ENCODE data around the gene PTP4A1. TPM values are rescaled to one million over a fixed set of nuclear protein-coding genes. Genes with fewer than 3 reads are reported as not detected.

Gene PTP4A1
- total and polyA plus RNA-seq, 2 donors (not counting 1 experiment from before 2014, with no cell fraction given), result 48.1 to 64.5 TPM

GRCh38 chr6:63565058-63565726, 7.1 kb upstream of the PTP4A1 start:
- H3K4me2 ChIP-seq (ENCODE audit: extremely low read depth, insufficient read depth, low read length), result no peak overlapping the region
- H2AFZ ChIP-seq (ENCODE audit: low read length), result no peak overlapping the region
- no peaks in the 10 kb centered on the region for H4K20me1 ChIP-seq (ENCODE audit: control insufficient read depth, extremely low read depth, insufficient read depth, low read length)
- no peaks in the 10 kb centered on the region for H3K79me2 ChIP-seq (ENCODE audit: control insufficient read depth, insufficient read depth, low read length)
- TF ChIP-seq EZH2 (IDR thresholded peaks at IDR 0.05; ENCODE audit: low read length, missing control alignments), result no peak
- no peak overlapping the region for H3K9ac ChIP-seq (ENCODE audit: insufficient read depth, low read length)
- H3K36me3 ChIP-seq (ENCODE audit: control insufficient read depth, insufficient read depth, low read length), result no peaks in the 10 kb centered on the region
- no peaks in the 10 kb centered on the region for H3K4me1 ChIP-seq (ENCODE audit: control insufficient read depth, extremely low read depth, insufficient read depth, low read length)
- H3K4me3 ChIP-seq (replicated peaks in 1 of 4; ENCODE audit: control extremely low read depth in 1 of 4, insufficient read depth in 1 of 4, low read depth in 3 of 4, low read length in 4 of 4), result no peak overlapping the region
- H3K27me3 ChIP-seq (ENCODE audit: control insufficient read depth, insufficient read depth, low read length), result no peaks in the 10 kb centered on the region
- DNase-seq (ENCODE audit: low read depth in 2 of 2), result no peak
- no peaks in the 10 kb centered on the region for H3K9me3 ChIP-seq (ENCODE audit: control insufficient read depth, insufficient read depth, low read depth, low read length)
- no peak overlapping the region for H3K27ac ChIP-seq (ENCODE audit: insufficient read depth, low read length)

GRCh38 chr6:63565727-63566596, 6.3 kb upstream of the PTP4A1 start:
- Histone ChIP-seq H3K36me3 (ENCODE audit: control insufficient read depth, insufficient read depth, low read length) (no peaks in the 10 kb centered on the region), H2AFZ (ENCODE audit: low read length) (no peak overlapping the region), H3K79me2 (ENCODE audit: control insufficient read depth, insufficient read depth, low read length) (no peaks in the 10 kb centered on the region), H4K20me1 (ENCODE audit: control insufficient read depth, extremely low read depth, insufficient read depth, low read length) (no peaks in the 10 kb centered on the region), H3K27me3 (ENCODE audit: control insufficient read depth, insufficient read depth, low read length) (no peaks in the 10 kb centered on the region), H3K4me2 (ENCODE audit: extremely low read depth, insufficient read depth, low read length) (no peak overlapping the region), H3K27ac (ENCODE audit: insufficient read depth, low read length) (no peak overlapping the region), H3K4me3 (replicated peaks in 1 of 4; ENCODE audit: control extremely low read depth in 1 of 4, insufficient read depth in 1 of 4, low read depth in 3 of 4, low read length in 4 of 4) (no peak overlapping the region), H3K4me1 (ENCODE audit: control insufficient read depth, extremely low read depth, insufficient read depth, low read length) (no peaks in the 10 kb centered on the region), H3K9me3 (ENCODE audit: control insufficient read depth, insufficient read depth, low read depth, low read length) (no peaks in the 10 kb centered on the region), H3K9ac (ENCODE audit: insufficient read depth, low read length) (no peak overlapping the region)
- TF ChIP-seq CTCF (conservative IDR thresholded peaks at IDR 0.05 in 1 of 2, IDR thresholded peaks at IDR 0.05 in 1 of 2; ENCODE audit: low read depth in 1 of 2, low read length in 2 of 2) (no peak), EZH2 (IDR thresholded peaks at IDR 0.05; ENCODE audit: low read length, missing control alignments) (no peak)
- peak; percentile 65 to 82 for DNase-seq (ENCODE audit: low read depth in 2 of 2)

- H3K27me3 ChIP-seq (ENCODE audit: control insufficient read depth, insufficient read depth, low read length), result no peaks in the 10 kb centered on the region
- H3K4me3 ChIP-seq (replicated peaks in 1 of 4; ENCODE audit: control extremely low read depth in 1 of 4, insufficient read depth in 1 of 4, low read depth in 3 of 4, low read length in 4 of 4), result no peak overlapping the region
- peaks cover 6% of the 10 kb centered on the region for H3K79me2 ChIP-seq (ENCODE audit: control insufficient read depth, insufficient read depth, low read length)
- DNase-seq (ENCODE audit: low read depth in 2 of 2), result no peak
- H3K9me3 ChIP-seq (ENCODE audit: control insufficient read depth, insufficient read depth, low read depth, low read length), result no peaks in the 10 kb centered on the region
- TF ChIP-seq CTCF (conservative IDR thresholded peaks at IDR 0.05 in 1 of 2, IDR thresholded peaks at IDR 0.05 in 1 of 2; ENCODE audit: low read depth in 1 of 2, low read length in 2 of 2) (no peak), EZH2 (IDR thresholded peaks at IDR 0.05; ENCODE audit: low read length, missing control alignments) (no peak)
- no peaks in the 10 kb centered on the region for H3K4me1 ChIP-seq (ENCODE audit: control insufficient read depth, extremely low read depth, insufficient read depth, low read length)
- H3K9ac ChIP-seq (ENCODE audit: insufficient read depth, low read length), result no peak overlapping the region
- no peak overlapping the region for H3K27ac ChIP-seq (ENCODE audit: insufficient read depth, low read length)
- no peak overlapping the region for H3K4me2 ChIP-seq (ENCODE audit: extremely low read depth, insufficient read depth, low read length)
- H2AFZ ChIP-seq (ENCODE audit: low read length), result no peak overlapping the region
- no peaks in the 10 kb centered on the region for H4K20me1 ChIP-seq (ENCODE audit: control insufficient read depth, extremely low read depth, insufficient read depth, low read length)
- no peaks in the 10 kb centered on the region for H3K36me3 ChIP-seq (ENCODE audit: control insufficient read depth, insufficient read depth, low read length)
These were observed 4.3 kb upstream of the PTP4A1 start for GRCh38 chr6:63567966-63568365.
